ENCODE results near the gene KCNAB1.

Gene KCNAB1

DNA sequence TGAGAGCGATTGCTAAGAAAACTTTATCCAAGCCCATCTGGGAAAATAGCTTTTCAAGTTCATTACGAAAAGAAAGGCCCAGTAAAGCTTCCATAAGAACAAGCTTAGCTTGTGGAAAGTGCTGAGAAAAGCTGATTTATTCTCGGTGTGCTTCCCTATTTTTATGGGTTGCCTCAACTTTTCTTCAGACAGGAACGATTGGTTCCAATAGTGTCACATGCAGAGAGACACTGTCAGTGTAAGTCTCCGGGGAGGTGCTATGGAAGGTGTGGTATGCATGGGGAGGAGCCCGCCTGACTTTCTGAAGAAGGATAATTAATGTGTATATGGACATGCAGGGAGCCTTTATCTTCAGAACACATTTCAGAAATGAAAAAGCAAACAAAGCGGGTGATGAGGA lies 257.3 kb downstream of the KCNAB1 start:
- DNase-seq: no peak

DNA sequence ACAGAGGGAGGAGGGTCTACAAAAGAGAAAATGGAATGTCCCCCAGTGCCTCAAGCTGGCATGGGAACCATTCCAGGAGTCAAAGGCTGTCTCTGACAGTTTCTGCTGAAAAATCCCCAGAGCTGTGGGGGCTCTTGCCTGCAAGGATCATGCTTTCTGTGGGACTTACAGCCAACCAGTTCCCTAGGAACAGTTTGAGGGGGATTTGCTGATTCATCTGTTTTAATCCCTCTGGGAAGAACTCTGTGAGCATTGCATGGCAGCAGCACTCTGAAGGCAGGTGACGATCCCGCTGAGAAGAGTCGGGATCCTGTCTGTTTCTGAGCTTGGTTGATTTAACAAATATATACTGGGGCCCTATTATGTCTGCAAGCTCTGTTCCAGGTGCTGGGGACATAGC lies 258.5 kb downstream of the KCNAB1 start:
- DNase-seq: no peak

DNA sequence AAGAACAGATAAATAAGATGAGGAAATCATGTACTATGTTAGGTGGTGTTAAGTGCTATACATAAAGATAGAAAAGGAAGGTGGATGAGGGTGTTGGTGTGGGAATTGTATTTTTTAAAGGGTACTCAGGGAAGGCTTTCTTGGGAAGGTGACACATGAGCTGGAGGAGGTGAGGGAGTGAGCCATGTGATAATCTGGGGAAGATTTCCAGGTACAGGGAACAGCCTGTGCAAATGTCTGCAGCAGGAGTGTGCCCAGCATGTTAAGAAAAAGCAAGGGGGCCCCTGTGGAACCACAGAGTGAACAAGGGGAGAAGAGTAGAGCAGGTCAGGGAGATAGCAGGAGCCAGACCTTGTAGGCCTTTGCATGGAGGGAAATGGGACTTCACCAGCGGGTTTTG lies 258.9 kb downstream of the KCNAB1 start:
- no peak for DNase-seq

DNA sequence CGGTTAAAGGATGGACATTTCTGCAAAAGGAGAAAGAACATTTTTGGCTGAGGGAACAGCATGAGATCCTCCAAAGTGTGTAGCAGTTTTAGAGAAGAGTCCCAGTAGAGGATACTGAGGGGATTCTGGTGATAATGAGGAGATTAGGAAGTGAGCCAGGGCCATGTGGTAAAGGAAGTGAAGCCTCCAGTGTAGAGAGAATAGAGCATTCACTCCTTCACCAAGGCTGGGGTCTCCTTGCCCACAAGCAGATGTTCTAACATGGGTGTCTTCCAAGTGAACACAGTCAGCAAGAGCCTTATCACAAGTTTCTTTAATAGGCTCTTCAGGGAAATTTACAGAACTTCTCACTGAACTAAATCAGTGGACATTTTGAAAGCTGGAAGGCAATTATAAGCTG lies 260.9 kb downstream of the KCNAB1 start:
- DNase-seq: no peak

DNA sequence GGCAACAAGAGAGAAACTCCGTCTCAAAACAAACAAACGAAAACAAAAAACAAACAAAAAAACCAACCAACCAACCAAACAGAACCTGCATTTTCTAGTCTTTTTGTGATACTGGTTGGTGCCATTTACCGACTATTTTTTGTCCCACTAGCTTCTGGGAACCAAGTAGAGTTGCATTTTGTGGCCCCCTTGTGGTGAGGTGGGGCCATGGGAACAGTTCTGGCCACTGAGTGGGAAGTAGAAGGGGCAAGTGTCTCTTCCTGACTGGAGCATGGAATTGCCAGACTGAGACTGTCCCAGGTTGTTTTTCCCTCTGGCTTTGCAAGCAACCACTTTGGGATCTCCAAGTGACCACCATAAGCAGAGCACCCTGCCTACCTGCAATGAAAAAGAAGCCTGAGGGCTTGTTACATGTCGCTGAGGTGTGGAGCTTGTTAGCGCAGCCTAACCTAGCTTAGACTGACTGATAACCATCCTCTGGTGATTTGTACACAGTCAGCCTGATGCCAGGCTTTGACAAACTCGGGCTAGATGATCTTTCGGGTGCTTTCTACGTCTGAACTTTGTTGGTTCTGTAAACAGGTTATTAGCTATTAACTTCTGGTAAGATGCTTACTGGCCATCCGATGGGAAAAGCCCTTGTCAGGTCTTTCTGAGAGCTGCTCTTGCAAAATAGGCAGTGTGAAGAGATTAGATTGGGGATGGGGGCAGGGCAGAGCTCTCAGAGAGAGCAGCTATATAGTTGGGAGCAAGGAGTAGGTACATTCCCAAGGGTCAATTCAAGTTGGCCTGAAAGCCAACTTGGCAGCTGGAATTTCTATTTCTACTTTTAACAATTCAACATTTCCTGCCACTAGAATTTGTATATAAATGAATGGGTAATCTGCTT lies 262.3 kb downstream of the KCNAB1 start:
- DNase-seq: no peak

DNA sequence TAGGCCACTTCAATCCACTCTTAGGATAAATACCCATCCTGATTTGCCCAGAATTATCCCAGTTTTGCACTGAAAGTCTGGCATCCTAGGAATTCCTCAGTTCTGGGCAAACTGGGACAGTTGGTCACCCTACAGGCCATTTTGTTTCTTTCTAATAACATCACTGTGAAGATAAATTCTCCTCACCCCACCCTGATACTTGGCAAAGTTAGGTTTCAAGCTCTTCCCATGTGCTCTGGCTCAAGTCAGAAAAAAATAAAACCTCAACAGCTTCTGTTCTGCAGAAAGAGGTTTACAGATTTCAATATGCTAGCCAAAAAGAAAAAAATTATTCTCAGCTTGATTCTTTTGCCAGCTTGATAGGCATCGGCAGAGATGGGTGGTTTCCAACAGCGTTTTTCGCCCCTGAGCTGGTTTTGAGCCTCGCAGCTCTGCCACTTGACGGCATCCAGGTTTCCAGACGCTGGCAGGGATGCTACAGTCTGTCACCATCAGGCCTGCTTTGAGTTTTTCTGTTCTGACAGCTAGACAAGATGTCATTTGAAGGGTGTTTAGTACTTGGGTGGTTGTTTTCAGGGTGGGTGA lies 263.2 kb downstream of the KCNAB1 start:
- DNase-seq: no peak

DNA sequence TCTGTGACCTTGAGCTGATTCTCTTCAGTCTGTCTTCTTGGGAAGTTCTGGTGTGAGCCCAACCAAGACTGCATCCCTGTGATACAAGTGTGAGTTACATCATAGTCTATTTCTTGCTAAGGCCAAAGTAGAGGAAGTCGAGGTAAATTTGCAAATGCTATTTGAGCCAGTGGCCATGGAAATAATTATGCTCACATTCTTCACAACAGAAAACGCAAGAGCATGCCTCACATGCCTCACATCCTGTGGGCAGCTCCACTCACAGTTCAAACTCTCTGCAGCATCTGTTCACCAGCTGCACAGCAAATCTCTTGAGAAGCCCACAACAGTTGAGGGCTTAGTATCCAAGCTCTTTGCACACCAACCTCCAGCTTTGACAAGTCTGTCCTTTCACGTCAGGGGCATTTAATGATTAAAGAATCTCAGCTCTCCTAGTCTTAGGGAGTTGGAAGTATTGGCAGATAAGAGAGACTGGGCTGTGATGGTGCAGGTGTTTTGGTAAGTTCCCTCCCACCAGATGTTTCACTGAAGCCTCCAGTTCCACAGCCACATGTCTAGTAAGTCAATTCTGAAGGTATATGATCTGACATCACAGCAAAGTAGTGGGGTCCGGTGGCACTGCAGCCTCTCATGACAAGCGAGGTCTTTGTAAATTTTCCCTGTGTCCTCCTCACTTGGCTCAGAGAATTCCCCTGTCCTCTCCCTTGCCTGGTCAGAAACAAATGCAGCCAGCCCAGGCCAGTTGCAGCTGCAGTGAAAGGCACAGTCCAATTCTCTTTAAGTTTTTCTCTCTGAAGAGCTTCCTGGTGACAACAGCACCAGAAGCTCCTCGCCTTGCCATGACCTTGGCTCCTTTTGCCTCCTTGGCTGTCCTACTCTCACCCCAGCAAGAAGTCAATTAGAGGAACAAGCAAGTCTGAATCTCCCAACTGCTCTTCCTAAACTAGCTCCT lies 268.4 kb downstream of the KCNAB1 start:
- no peak for DNase-seq

DNA sequence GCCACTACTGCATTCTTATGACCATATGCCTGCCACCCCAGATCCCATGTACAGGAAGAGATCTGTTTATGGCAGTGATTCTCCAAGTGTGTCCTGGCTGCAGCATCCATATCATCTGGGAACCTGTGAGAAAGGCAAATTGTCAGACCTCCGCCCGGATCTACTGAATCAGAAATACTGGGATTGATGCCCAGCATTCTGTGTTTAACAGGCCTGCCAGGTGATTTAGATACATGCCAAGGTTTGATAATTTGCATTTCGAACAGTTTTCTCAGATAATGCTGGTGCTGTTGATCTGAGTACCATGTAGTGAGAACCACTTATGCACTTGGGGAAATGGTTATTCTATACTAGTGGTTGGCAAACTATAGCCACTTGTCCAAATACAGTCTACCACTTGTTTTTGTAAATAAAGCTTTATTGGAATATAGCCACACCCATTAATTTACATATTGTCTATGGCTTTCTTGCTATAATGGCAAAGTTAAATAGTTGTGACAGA lies 269.1 kb downstream of the KCNAB1 start:
- no peak for DNase-seq

DNA sequence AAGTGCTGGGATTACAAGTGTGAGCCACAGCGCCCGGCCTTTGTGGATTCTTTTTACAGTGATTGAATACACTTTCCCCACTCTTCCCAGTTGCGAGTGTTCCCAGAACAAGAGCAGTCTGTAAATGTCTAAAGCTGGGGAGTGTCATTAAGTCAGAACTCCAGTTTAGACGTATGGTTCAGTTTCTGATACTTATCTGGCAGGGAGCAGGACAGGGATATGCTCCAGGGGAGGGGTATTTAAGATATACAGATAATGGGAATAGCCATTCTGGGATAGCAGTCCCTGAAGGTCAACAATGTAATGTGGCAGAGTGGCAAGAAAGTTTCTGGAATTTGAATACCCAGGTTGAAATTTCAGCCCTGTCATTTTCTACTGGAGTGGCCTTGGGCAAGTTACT lies 270.5 kb downstream of the KCNAB1 start:
- DNase-seq: no peak

DNA sequence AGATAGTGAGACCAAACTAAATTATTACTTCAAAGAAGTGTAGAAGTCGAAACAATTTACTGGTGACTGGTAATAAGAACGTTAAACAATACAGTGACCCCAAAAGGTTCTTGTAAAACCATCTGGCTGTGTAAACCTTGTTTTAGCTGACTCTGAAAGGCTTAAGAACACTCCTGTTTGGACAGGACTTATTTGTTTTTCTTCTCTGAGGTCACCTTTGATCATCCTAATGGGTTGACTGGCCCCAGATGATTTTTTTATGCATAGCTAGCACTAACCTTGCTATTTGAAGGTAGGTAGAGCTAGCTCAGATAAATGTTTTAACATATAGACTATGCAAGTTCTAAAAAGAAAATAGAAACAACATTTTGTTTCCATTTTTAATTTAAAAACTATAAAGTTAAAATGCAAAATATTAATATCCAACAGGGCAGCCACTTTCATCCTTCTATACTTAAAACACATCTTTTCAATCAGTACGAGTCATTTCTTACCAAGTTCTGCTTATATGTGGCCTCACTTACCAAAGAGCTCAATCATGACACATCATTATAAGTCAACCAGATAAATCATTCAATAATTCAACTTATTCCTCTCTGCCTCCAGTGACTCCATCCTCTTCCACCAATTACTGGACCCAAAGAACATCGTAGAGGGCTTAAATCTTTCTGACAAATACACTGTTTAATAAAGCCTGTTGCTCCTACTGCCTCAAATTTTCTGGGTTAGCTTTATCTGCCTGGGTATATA lies 275.8 kb downstream of the KCNAB1 start:
- DNase-seq: no peak

DNA sequence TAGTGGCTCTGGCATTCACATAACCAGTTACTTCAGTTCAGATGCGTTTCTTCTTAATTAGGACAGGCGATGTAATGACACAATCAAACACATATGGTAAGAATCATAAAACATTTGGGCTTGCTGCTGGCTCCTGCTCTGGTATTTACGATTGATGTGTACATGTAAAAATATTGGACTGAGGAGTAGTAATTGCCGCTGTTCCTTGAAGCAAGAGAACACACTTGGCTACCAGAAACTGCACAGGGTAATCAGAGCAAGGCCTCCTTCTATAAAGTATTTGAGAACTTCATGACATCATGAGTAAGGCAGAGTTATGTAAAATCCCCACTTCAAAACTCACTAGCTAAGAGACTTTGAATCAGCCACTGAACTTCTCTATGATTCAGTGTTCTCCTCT lies 276.5 kb downstream of the KCNAB1 start:
- no peak for DNase-seq

DNA sequence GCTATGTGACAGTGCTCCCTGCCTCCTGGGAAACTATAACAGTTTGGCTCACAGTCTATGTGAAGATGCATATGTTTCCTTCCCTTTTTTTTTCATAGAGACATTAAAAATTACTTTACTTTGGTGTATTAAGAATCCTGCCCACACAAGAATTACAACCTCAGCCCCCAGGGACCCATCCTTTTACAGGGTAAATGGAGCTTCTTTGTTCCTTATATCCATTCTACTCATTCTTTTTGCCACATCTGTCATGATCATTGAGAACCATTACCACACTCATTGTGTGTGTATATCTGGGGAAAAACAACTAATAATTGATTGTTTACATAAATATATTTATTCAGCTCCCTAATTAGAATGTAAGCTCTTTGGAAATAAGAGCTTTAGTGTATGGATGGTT lies 277.2 kb downstream of the KCNAB1 start:
- no peak for DNase-seq

DNA sequence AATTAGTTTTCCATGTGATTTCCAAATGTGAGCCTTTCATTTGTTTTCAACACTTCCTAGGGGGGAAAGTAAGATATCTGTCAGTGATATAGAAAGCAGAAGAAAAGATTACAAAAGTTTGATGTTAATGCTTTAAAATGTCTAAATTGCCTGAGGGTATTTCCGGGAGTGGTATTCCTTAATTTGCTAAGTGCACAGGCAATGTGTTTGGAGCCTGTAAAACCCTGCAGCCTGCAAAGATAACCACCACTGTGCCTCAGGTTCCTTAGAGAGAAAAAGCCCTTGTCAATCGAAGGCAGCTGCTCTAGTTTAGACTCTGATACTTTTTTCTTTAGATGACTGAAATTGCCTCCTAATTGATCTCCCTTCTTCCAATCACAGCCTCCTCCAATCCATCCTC lies 279.7 kb downstream of the KCNAB1 start:
- no peak for DNase-seq

DNA sequence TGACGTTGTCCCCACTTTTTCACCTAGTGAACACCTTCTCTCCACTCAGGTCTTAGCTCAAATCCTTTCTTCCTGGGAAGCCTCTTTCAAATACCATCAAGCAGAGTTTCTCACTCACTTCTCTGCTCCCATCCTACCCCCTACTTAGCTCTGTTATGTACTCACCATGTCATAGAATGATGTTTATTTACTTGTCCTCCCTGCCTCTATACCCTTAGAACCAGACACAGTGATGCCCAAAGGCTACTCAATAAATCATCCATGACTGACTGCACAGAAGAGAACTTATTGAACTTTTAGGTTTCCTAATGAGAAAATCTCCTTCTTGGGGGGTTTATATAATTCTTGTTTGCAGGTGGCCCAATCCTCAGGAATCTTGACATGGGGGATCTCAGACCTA lies 280.4 kb downstream of the KCNAB1 start:
- no peak for DNase-seq

DNA sequence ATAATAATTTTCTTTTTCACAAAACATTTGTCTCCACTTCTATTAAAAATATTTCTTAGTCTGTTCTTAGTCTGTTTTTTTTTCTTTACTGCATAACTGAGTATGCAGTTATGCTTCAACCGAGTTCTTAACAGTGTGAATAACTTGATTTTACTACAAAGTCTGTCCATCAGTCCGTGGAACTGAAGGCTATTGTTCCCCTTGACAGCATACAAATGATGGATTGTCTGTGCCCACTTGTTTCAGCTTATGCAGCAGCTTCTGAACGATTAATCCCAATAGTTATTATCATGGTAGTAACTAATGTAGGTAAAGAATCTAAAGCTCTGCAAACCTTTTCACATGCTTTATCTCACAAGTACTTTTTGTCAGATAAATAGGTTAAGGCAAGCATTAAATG lies 283.8 kb downstream of the KCNAB1 start:
- no peak for DNase-seq

DNA sequence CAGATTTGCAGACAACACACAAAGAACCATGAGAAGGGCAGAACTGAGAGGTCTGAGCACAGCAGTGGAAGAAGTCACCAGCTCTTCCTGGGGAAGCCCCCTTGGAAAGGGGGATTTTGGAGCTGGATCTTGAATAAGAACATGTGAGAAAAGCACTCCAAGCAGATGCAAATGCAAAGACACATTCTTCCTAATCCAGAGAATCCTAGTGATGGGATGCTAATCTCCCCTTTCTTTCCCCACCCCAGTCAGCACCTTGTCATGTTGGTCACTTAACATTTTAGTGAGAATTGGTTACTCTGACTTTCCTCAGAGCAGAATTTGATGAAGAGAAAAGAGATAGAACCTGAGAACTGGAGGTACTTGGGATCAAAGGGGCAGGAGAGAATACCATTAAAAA lies 286.0 kb downstream of the KCNAB1 start:
- DNase-seq: no peak

DNA sequence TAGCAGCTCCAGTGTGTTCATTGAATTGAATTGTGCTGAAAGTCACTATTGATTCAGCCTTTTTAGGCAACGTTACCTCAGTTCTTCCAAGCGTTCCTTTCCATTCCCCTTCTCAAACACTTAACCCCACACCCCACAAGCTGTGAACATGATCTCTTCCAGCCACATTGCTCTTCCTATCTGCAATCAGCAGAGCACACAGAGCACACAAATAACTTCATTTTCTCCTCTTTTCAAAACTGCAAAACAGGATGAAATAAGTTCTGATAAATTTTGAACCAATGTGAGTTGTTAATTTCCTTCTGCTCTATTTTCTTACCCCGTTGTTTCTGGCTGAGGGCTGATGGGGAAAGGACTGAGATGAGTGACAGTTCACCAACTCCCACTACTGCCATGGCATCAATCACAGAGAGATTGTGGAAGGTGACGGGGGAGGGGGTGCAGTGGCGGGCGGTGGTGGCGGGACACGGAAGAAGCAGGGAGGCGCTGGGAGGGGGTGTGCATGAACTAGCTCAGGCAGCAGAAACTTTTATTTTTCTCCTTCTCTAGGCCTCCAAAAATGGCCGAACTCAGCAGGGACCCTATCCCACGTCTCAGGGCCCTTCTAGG lies 287.3 kb downstream of the KCNAB1 start:
- DNase-seq: no peak

DNA sequence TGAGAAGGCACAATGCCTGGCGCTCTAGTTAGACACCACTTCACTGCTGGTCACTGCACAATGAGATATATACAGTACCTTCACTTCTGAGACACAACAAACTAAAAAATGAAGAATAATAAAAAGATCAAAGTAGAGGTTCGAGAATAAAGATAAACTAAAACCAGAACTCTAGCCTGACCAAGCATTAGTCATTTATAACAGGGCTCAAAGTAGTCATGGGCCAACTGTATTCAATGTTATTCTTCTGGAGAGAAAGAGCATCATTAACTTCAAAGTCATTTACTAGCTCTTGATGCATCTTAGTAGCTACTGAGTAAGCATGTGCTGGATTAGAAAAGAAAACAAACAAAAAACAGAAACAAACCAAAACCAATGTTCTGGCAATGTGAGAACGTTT lies 289.3 kb downstream of the KCNAB1 start:
- no peak for DNase-seq

DNA sequence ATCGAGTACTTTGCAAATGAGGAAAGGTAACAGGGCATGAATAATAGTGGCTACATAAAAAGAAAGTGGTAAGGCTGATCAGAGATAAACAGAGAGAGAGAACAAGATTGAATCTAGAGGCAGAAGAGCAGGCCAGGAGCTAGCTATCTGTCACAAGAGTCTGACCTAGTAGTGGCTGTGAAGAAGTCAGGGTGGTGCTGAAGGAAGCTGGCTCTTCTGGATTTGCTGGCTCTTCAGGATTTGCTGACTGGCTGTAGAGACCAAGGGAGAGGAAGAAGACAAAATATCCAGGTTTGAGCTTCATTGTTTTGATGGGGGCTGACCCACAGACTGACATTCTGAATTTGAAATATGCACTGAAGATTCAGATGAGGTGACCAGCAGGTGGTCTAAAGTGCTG lies 292.2 kb downstream of the KCNAB1 start:
- no peak for DNase-seq

DNA sequence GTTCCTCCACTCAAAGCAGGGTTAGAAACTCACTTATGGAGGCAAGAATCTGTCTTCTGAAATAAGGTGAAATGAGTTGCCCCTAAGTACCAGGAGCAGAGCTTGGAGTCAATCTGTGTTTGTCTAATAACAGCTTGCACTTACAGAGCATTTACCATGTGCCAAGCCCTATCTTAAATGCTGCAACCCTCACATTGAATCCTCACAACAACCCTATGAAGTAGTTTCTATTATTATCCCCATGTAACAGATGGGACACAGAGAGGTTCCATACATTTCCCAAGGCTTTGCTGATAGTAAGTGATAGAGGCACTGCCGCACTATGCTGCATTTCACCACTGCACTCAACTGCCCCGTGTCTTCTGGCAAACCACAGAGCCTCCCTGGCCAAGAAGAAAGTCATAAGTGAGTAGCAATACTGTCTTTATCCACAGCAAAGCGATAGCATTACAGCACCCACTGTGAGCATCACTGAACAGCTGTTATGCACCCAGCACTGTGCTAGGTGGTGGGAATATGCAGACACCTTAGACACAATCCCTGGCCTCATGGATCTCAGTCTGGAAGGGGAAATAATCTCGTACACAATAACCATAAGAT lies 293.0 kb downstream of the KCNAB1 start:
- no peak for DNase-seq

DNA sequence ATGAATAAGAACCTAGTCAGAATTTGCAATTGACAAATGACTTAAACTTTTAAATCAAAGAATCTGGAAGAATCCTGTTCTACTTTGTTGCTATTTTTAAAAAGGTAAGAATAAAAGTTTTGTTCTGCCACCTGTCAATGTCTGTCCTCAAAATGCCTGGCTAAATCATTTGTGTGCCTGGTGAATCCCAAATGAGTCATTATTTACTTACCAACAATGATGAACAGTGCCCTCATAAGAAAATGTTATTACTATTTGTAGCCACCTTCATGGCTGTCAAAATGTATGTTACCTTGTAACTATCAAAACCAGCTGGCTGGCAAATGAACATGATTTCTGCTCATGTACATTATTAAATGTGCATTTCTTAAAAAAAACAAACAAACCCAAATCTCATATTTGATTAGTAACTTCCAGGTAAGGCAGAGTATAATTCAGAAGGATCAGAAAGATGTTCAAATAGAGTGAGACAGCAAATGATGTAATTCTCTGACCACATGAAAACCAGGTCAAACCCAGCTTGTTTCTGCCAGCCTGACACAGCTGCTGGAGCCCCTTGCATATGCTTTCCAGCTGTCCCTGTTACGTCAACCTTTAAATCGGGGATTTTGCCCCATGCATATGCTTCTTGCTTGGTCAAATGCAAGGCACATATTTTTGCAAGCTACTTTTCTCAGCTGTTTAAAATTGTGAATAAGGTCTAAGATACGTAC lies 296.6 kb downstream of the KCNAB1 start:
- no peak for DNase-seq
